Mesothelial cell of epicardium (in vitro differentiated cells): ENCODE measurements around the gene FBXO48. TPM values are rescaled to one million over a fixed set of nuclear protein-coding genes. Genes with fewer than 3 reads are reported as not detected.

Experiments
- DNase-seq, 2 experiments: peaks; one replicate each; pipeline ENCODE4 v3.0.0; 2021; ENCODE audit warnings: low spot score in 2 of 2; ENCODE audit not compliant: unreplicated experiment in 2 of 2
- H3K27ac Mint-ChIP-seq: 2 replicates; pipeline ENCODE4 v1.8.0; 2021; ENCODE audit warnings: mixed read lengths
- H3K27me3 Mint-ChIP-seq: 2 replicates; pipeline ENCODE4 v1.8.0; 2021; ENCODE audit warnings: low read depth, mixed read lengths
- H3K36me3 Mint-ChIP-seq: 2 replicates; pipeline ENCODE4 v1.8.0; 2021; ENCODE audit warnings: mixed read lengths
- H3K4me1 Mint-ChIP-seq: 2 replicates; pipeline ENCODE4 v1.8.0; 2021; ENCODE audit warnings: mixed read lengths
- H3K4me3 Mint-ChIP-seq: 2 replicates; pipeline ENCODE4 v1.8.0; 2021; ENCODE audit warnings: mild to moderate bottlenecking, moderate library complexity, mixed read lengths
- H3K9me3 Mint-ChIP-seq: 2 replicates; pipeline ENCODE4 v1.8.0; 2021; ENCODE audit warnings: mixed read lengths
- total RNA-seq: library from RNA; stranded (reverse); gene quantifications from 3 replicates; pipeline ENCODE4 v1.2.1, GENCODE V29; 2021
- TF ChIP-seq, protein P1 (sequence below): fragments of 200-600 bp; sonication (generic); IDR thresholded peaks from one replicate; pipeline ENCODE4 v1.5.0; 2021; ENCODE audit warnings: antibody characterized with exemption; ENCODE audit not compliant: unreplicated experiment

Gene FBXO48
- total RNA-seq, 1 donor from 2014 or later: 0.72 TPM

DNA sequence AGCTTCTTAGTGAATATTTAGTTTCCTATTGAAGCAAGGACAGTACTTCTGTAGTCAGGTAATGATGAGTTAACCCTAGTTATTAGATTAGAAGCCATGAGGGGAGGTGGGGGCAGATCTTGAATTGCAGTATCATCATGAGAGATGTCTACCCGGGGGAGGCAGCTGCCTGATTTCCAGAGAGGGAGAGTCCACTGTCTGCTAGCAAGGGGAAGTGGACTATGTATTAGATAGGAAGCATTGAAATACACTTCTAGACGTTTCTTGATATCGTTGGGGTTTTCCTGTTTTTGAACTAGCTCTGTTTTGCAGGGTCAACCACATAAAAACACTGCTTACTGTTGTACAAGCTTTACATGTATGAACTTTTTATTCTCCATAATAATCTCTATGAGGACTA is 39.1 kb upstream of the FBXO48 start:
- no peak overlapping the region for H3K27ac Mint-ChIP-seq
- no peak overlapping the region for H3K4me3 Mint-ChIP-seq
- peaks cover 7% of the 10 kb centered on the region for H3K36me3 Mint-ChIP-seq
- no peak for DNase-seq
- peaks cover 10% of the 10 kb centered on the region for H3K9me3 Mint-ChIP-seq
- H3K27me3 Mint-ChIP-seq: no peaks in the 10 kb centered on the region
- TF ChIP-seq, protein P1, sequence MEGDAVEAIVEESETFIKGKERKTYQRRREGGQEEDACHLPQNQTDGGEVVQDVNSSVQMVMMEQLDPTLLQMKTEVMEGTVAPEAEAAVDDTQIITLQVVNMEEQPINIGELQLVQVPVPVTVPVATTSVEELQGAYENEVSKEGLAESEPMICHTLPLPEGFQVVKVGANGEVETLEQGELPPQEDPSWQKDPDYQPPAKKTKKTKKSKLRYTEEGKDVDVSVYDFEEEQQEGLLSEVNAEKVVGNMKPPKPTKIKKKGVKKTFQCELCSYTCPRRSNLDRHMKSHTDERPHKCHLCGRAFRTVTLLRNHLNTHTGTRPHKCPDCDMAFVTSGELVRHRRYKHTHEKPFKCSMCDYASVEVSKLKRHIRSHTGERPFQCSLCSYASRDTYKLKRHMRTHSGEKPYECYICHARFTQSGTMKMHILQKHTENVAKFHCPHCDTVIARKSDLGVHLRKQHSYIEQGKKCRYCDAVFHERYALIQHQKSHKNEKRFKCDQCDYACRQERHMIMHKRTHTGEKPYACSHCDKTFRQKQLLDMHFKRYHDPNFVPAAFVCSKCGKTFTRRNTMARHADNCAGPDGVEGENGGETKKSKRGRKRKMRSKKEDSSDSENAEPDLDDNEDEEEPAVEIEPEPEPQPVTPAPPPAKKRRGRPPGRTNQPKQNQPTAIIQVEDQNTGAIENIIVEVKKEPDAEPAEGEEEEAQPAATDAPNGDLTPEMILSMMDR: no peak
- H3K4me1 Mint-ChIP-seq: peaks cover 6% of the 10 kb centered on the region

DNA sequence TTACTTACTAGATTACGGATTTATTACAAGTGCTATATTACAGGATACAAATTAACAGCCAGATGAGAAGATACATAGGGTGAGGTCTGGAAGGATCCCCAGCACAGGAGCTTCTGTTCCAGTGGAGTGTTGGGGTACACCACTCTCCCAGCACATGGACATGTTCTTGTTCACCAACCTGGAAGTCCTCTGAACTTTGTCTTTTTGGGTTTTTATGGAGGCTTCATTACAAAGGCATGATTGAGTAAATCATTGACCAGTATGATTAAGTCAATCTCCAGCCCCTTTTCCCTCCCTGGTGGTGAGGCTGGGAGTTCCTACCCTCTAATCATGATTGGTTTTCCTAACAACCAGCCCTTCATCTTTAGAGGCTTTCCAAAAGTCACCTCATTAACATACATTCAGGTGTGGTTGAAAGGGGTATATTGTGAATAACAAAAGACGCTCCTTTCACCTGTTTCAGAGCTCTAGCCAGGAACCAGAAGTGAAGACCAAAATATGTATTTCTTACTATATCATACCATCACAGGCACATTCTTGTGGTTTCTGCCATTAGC is 38.6 kb upstream of the FBXO48 start:
- peaks cover 8% of the 10 kb centered on the region for H3K4me1 Mint-ChIP-seq
- TF ChIP-seq, protein P1: no peak
- DNase-seq: no peak
- H3K36me3 Mint-ChIP-seq: peaks cover 7% of the 10 kb centered on the region
- H3K4me3 Mint-ChIP-seq: no peak overlapping the region
- peaks cover 7% of the 10 kb centered on the region for H3K9me3 Mint-ChIP-seq
- H3K27me3 Mint-ChIP-seq: no peaks in the 10 kb centered on the region
- H3K27ac Mint-ChIP-seq: no peak overlapping the region

DNA sequence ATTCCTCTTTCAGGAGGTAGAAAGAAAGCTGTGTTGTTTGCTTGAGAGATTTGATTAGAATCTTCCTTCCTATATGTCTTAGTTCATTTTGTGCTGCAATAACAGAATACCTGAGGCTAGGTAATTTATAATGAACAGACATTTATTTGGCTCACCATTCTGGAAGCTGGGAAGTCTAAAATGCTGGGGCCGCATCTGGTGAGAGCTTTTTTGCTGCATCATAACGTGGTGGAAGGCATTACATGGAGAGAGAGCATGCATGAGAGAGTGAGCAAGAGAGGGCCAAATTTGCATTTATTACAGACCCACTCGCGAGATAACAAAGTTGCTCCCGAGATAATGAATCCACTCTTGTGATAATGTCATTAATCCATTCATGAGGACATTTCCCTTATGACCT is 34.7 kb upstream of the FBXO48 start:
- no peak for DNase-seq
- Mint-ChIP-seq H3K27me3 (no peaks in the 10 kb centered on the region), H3K9me3 (peaks cover 3% of the 10 kb centered on the region), H3K4me1 (peaks cover 8% of the 10 kb centered on the region), H3K27ac (no peak overlapping the region), H3K36me3 (no peaks in the 10 kb centered on the region), H3K4me3 (no peak overlapping the region)
- TF ChIP-seq, protein P1: no peak

DNA sequence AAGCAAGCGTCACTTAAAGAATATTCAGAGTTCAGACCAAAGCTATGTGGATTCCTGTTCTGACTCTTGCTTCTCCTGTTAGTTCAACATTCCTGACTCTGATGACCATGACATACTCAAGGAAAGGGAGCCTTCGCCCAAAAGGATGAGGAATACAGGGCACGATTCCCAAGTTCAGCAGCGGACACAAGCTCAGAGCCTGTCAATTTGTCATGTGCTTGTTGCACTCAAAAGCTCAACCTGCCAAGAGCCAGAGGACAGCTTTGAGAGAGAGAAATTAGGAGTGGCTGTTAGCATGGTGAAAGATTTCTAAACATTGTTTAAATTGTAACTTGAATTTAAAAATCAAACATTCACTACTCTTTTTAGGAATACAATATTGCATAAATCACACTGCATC is 33.6 kb upstream of the FBXO48 start:
- Mint-ChIP-seq H3K9me3 (peaks cover 8% of the 10 kb centered on the region), H3K4me1 (peaks cover 8% of the 10 kb centered on the region), H3K36me3 (no peaks in the 10 kb centered on the region), H3K27me3 (no peaks in the 10 kb centered on the region), H3K27ac (no peak overlapping the region), H3K4me3 (no peak overlapping the region)
- TF ChIP-seq, protein P1: no peak
- DNase-seq: no peak

DNA sequence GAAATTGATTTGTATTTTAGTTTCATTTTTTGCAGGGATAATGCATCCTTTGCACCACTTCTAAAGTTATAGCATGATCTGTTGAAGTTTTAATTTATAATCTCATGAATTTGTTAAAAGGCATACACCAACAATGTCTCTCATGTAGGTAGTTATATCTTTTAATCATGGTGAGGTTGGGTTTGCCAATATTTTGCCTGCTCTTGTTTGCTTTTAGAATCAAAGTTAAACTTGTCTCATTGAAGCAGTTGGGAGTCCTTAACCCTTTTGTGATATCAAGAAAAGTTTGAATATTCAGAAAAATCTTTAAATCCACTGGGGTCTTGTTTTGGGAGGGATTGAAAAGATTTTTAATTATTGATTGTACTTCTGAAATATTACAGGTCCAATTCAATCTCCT is 32.0 kb upstream of the FBXO48 start:
- H3K9me3 Mint-ChIP-seq: peaks cover 18% of the 10 kb centered on the region

More for the DNA sequence above, 32.0 kb upstream of the FBXO48 start:
- no peak for DNase-seq
- no peak overlapping the region for H3K4me3 Mint-ChIP-seq
- H3K36me3 Mint-ChIP-seq: peaks cover 8% of the 10 kb centered on the region
- H3K27me3 Mint-ChIP-seq: no peaks in the 10 kb centered on the region
- TF ChIP-seq, protein P1: no peak
- no peak overlapping the region for H3K27ac Mint-ChIP-seq
- H3K4me1 Mint-ChIP-seq: peaks cover 8% of the 10 kb centered on the region
